Kidney (tissue), 14 donors: ENCODE results near the gene COL4A5. TPM values are rescaled to one million over a fixed set of nuclear protein-coding genes. Genes with fewer than 3 reads are reported as not detected.

Source experiments
- DNase-seq, 5 donors: peaks; one replicate each; pipeline ENCODE4 v3.0.0-alpha.2; 2013 to 2020
- FAIRE-seq: peaks from 2 replicates; lab custom pipeline; 2012; peaks lifted over from hg19 to GRCh38; lab: Jason Lieb, UNC
- H3K27ac ChIP-seq, 2 donors: one replicate each; pipeline ENCODE4 v1.7.0; 2013; ENCODE audit warnings: low read depth in 2 of 2, low read length in 2 of 2, inconsistent platforms in 1 of 2
- H3K27me3 ChIP-seq: one replicate; pipeline ENCODE4 v1.7.1; 2013; ENCODE audit warnings: low read length, inconsistent platforms; ENCODE audit not compliant: control insufficient read depth, insufficient read depth
- H3K36me3 ChIP-seq, 3 donors: one replicate each; pipeline versions ENCODE4 v1.7.0 to v1.7.1; 2013; ENCODE audit warnings: low read length in 3 of 3, control low read depth in 1 of 3, inconsistent platforms in 1 of 3; ENCODE audit not compliant: insufficient read depth in 3 of 3, control insufficient read depth in 2 of 3
- H3K4me1 ChIP-seq, 3 donors: one replicate each; pipeline versions ENCODE4 v1.7.0 to v1.7.1; 2013; ENCODE audit warnings: low read length in 3 of 3, inconsistent platforms in 1 of 3, low read depth in 1 of 3; ENCODE audit not compliant: control insufficient read depth in 2 of 3, insufficient read depth in 2 of 3
- H3K4me3 ChIP-seq, 3 donors: one replicate each; pipeline versions ENCODE4 v1.7.0 to v1.8.1; 2013; ENCODE audit warnings: low read length in 3 of 3, control low read depth in 1 of 3, inconsistent platforms in 1 of 3
- H3K9ac ChIP-seq, 3 donors: one replicate each; pipeline versions ENCODE4 v1.7.0 to v1.7.1; 2013; ENCODE audit warnings: low read length in 3 of 3, control low read depth in 1 of 3, inconsistent platforms in 1 of 3
- H3K9me3 ChIP-seq, 3 donors: one replicate each; pipeline versions ENCODE4 v1.7.0 to v1.7.1; 2013; ENCODE audit warnings: low read length in 3 of 3, control low read depth in 1 of 3, inconsistent platforms in 1 of 3; ENCODE audit not compliant: control insufficient read depth in 2 of 3, insufficient read depth in 1 of 3
- CTCF ChIP-seq: IDR thresholded peaks from 3 replicates; pipeline ENCODE4 v1.5.1; 2012; ENCODE audit warnings: mild to moderate bottlenecking, moderate library complexity, borderline replicate concordance; ENCODE audit not compliant: insufficient read depth; ENCODE audit errors: extremely low read depth
- intact Hi-C: fragments of 100-400 bp; cut with DNase I; formaldehyde crosslinking; loops from one replicate; pipeline ENCODE4 v1.11.1; 2022
- polyA plus RNA-seq: library from polyadenylated mRNA; stranded (reverse); fragments of 350-450 nt; fragmentation: Illumina TruSeq; extraction: RNeasy Lipid Tissue Mini Kit (QIAGEN cat#74804); gene quantifications from one replicate; pipeline ENCODE4 v1.2.3, GENCODE V29; 2014; ENCODE audit warnings: low read depth, low replicate concordance; ENCODE audit not compliant: insufficient read depth
- total RNA-seq: library from RNA; stranded (reverse); fragmentation: NEBNext Ultra II Directional; extraction: Animal tissue kit (Norgen Biotek cat#: 25700); gene quantifications from one replicate; pipeline ENCODE4 v1.2.1, GENCODE V29; 2021
- donor health status: control.
- donor health status: control.
- donor health status: control.
- donor health status: control.
- donor health status: control.
- donor health status: DM: yes; HTN: yes; CAD: no.
- donor health status: Normal renal cell carcinoma (clear cell type).

COL4A5 gene
- total and polyA plus RNA-seq, 2 donors from 2014 or later: 11.9 to 23.9 TPM

GRCh38 chrX:108732630-108733321, 293.1 kb downstream of the COL4A5 start:
- no peaks in the 10 kb centered on the region for H3K4me1 ChIP-seq
- DNase-seq (peak; percentile 29 to 48 (median 41)), FAIRE-seq (no peak)
- intact Hi-C loops: no loop called here
- no peak for TF ChIP-seq CTCF
- no peak overlapping the region for H3K9ac ChIP-seq
- peak overlapping the region in 1 of 3 donors; percentile 36 for H3K4me3 ChIP-seq
- H3K27me3 ChIP-seq: peaks cover 34% of the 10 kb centered on the region
- no peaks in the 10 kb centered on the region for H3K36me3 ChIP-seq
- H3K9me3 ChIP-seq: no peaks in the 10 kb centered on the region
- no peak overlapping the region for H3K27ac ChIP-seq

GRCh38 chrX:108734426-108734825, 294.8 kb downstream of the COL4A5 start:
- H3K27ac ChIP-seq: no peak overlapping the region
- peak in 1 of 5 donors; percentile 28 for DNase-seq
- no peak overlapping the region for H3K4me3 ChIP-seq
- no peak for TF ChIP-seq CTCF
- H3K36me3 ChIP-seq: no peaks in the 10 kb centered on the region
- FAIRE-seq: no peak
- no peaks in the 10 kb centered on the region for H3K9me3 ChIP-seq
- no peak overlapping the region for H3K9ac ChIP-seq
- intact Hi-C loops: no loop called here
- peaks cover 37% of the 10 kb centered on the region for H3K27me3 ChIP-seq
- no peaks in the 10 kb centered on the region for H3K4me1 ChIP-seq

GRCh38 chrX:108735091-108735678, 295.5 kb downstream of the COL4A5 start:
- TF ChIP-seq CTCF: no peak
- intact Hi-C loops: no loop called here
- Histone ChIP-seq H3K4me1 (no peaks in the 10 kb centered on the region), H3K9ac (no peak overlapping the region), H3K9me3 (no peaks in the 10 kb centered on the region), H3K27me3 (peaks cover 39% of the 10 kb centered on the region), H3K27ac (no peak overlapping the region), H3K4me3 (peak overlapping the region in 1 of 3 donors; percentile 26), H3K36me3 (no peaks in the 10 kb centered on the region)
- no peak for FAIRE-seq
- peak; percentile 22 to 69 (median 32) for DNase-seq
